Gastroesophageal sphincter (tissue), 4 donors: Measurements from ENCODE around the gene PYGM. TPM values are rescaled to one million over a fixed set of nuclear protein-coding genes. Genes with fewer than 3 reads are reported as not detected.

Experiments used
- ATAC-seq: fragments of 150-250 bp; one replicate; pipeline ENCODE4 v1.9.1; 2016; ENCODE audit warnings: mild to moderate bottlenecking, moderate library complexity
- H3K27ac ChIP-seq, 4 donors: fragments of 200-600 bp; sonication (generic) in 3 of 4; 1 replicate in 3 of 4; 2 replicates in 1 of 4; pipeline ENCODE4 v1.5.1; 2016 to 2019
- H3K27me3 ChIP-seq: fragments of 200-600 bp; sonication (generic); one replicate; pipeline ENCODE4 v1.5.1; 2019
- H3K36me3 ChIP-seq, 2 donors: fragments of 200-600 bp; sonication (generic); one replicate each; pipeline ENCODE4 v1.5.1; 2019; ENCODE audit warnings: control low read depth in 1 of 2
- H3K4me1 ChIP-seq, 3 donors: fragments of 200-600 bp; sonication (generic); 1 replicate in 2 of 3; 2 replicates in 1 of 3; pipeline ENCODE4 v1.5.1; 2016 to 2019; ENCODE audit warnings: control low read depth in 2 of 3
- H3K4me3 ChIP-seq, 2 donors: fragments of 200-600 bp; sonication (generic); one replicate each; pipeline ENCODE4 v1.5.1; 2019; ENCODE audit warnings: mild to moderate bottlenecking in 1 of 2, moderate library complexity in 1 of 2
- H3K9me3 ChIP-seq, 3 donors: fragments of 200-600 bp; sonication (generic); one replicate each; pipeline ENCODE4 v1.5.1; 2017 to 2019; ENCODE audit warnings: control low read depth in 2 of 3
- EP300 ChIP-seq: sonication (generic); formaldehyde crosslinking; IDR thresholded peaks from one replicate; pipeline ENCODE4 v1.6.1; 2017; ENCODE audit warnings: antibody characterized with exemption, mild to moderate bottlenecking
- POLR2A ChIP-seq, 2 donors: fragments of 450-650 bp; IDR thresholded peaks; one replicate each; pipeline ENCODE4 v1.6.1; 2017; ENCODE audit warnings: antibody characterized with exemption in 2 of 2, mild to moderate bottlenecking in 2 of 2, moderate library complexity in 1 of 2
- POLR2AphosphoS5 ChIP-seq: sonication (generic); formaldehyde crosslinking; IDR thresholded peaks from one replicate; pipeline ENCODE4 v1.6.1; 2017; ENCODE audit warnings: antibody characterized with exemption
- WGBS, 2 donors: methylation state at CpG; one replicate each; pipeline ENCODE4 v1.1.5; 2018; ENCODE audit warnings: low coverage in 1 of 2; 5-methylcytosine and 5-hydroxymethylcytosine counted together
- total RNA-seq, 4 donors: library from RNA; depleted of rRNA; stranded (reverse); fragments of >200 nt; gene quantifications; one replicate each; pipeline ENCODE4 v1.1.0, GENCODE V29; 2016
- TF ChIP-seq, protein P1 (sequence below), 4 experiments: fragments of 200-600 bp in 2 of 4; fragments of 450-650 bp in 2 of 4; sonication (generic) in 1 of 4; IDR thresholded peaks; one replicate each; pipeline ENCODE4 v1.5.1; 2017 to 2019; ENCODE audit warnings: antibody characterized with exemption in 4 of 4, mild to moderate bottlenecking in 2 of 4, moderate library complexity in 2 of 4

PYGM gene
- total RNA-seq, 4 donors from 2014 or later, result 10.5 to 55.2 (median 32.8) TPM

DNA sequence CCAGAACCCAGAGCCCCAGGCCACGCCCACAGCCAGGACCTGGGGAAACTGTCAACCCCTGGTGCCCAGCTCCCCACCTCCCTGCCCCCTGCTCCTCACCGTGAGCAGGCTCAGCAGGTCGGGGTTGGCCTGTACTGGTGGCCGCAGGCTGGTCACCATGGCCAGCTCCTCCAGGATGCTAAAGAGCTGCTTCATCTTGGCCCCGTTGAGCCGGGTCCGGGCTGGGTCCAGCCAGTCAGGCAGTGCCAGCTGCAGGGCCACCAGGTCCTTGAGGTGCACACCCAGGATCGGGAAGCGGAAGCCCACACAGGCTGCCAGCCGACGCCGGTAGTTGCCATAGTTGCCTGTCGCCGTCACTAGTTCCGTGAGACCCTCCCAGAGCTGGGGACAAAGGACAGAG is 23.1 kb downstream of the PYGM start:
- Histone ChIP-seq H3K4me3 (no peak overlapping the region), H3K27me3 (no peaks in the 10 kb centered on the region), H3K27ac (peak overlapping the region in 1 of 4 donors; percentile 18), H3K4me1 (peaks cover 0 to 12% (median 0%) of the 10 kb centered on the region in 3 donors), H3K36me3 (peaks cover 0 to 79% of the 10 kb centered on the region in 2 donors), H3K9me3 (no peaks in the 10 kb centered on the region)
- TF ChIP-seq POLR2AphosphoS5, result no peak
- TF ChIP-seq EP300, result no peak
- TF ChIP-seq, protein P1, sequence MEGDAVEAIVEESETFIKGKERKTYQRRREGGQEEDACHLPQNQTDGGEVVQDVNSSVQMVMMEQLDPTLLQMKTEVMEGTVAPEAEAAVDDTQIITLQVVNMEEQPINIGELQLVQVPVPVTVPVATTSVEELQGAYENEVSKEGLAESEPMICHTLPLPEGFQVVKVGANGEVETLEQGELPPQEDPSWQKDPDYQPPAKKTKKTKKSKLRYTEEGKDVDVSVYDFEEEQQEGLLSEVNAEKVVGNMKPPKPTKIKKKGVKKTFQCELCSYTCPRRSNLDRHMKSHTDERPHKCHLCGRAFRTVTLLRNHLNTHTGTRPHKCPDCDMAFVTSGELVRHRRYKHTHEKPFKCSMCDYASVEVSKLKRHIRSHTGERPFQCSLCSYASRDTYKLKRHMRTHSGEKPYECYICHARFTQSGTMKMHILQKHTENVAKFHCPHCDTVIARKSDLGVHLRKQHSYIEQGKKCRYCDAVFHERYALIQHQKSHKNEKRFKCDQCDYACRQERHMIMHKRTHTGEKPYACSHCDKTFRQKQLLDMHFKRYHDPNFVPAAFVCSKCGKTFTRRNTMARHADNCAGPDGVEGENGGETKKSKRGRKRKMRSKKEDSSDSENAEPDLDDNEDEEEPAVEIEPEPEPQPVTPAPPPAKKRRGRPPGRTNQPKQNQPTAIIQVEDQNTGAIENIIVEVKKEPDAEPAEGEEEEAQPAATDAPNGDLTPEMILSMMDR (IDR thresholded peaks at IDR 0.05), result no peak
- no peak for TF ChIP-seq POLR2A (IDR thresholded peaks at IDR 0.05)
- no peak for ATAC-seq
- no CpG with 5 or more reads among the region's 15 CpGs for WGBS, 2 donors

DNA sequence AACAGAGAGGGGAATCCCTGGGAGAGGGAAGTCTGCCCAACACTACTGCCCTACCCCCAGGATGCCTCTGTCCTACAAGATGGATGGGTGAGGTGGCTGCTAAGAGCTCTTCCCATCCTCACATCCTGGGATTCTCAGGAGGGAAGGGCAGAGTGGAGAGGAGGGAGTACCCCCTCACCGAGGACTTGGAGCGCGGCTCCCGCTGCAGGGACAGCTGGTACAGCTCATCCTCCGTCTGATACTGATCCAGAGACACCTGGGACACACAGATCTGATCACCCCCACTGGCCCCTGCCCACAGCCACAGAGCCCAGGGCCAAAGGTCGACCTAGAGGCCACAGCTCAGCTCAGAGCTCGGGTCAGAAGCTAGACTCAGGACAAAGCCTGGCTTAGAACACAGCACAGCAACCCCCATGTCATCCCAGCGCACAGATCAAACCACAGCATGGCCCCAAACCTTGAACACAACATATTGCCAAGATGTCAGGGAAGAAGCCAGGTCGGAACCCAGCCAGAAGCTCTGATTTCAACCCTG is 24.0 kb downstream of the PYGM start:
- Histone ChIP-seq H3K4me3 (no peak overlapping the region), H3K36me3 (peaks cover 0 to 88% of the 10 kb centered on the region in 2 donors), H3K27ac (peak overlapping the region in 2 of 4 donors; percentile 18 to 27), H3K4me1 (peaks cover 0 to 3% (median 0%) of the 10 kb centered on the region in 3 donors), H3K27me3 (no peaks in the 10 kb centered on the region), H3K9me3 (no peaks in the 10 kb centered on the region)
- TF ChIP-seq, protein P1 (IDR thresholded peaks at IDR 0.05), result no peak
- 63% methylated on average over 2 of the region's 9 CpGs; no CpG with 5 or more reads in 1 of the 2 donors for WGBS, 2 donors
- ATAC-seq, result no peak

DNA sequence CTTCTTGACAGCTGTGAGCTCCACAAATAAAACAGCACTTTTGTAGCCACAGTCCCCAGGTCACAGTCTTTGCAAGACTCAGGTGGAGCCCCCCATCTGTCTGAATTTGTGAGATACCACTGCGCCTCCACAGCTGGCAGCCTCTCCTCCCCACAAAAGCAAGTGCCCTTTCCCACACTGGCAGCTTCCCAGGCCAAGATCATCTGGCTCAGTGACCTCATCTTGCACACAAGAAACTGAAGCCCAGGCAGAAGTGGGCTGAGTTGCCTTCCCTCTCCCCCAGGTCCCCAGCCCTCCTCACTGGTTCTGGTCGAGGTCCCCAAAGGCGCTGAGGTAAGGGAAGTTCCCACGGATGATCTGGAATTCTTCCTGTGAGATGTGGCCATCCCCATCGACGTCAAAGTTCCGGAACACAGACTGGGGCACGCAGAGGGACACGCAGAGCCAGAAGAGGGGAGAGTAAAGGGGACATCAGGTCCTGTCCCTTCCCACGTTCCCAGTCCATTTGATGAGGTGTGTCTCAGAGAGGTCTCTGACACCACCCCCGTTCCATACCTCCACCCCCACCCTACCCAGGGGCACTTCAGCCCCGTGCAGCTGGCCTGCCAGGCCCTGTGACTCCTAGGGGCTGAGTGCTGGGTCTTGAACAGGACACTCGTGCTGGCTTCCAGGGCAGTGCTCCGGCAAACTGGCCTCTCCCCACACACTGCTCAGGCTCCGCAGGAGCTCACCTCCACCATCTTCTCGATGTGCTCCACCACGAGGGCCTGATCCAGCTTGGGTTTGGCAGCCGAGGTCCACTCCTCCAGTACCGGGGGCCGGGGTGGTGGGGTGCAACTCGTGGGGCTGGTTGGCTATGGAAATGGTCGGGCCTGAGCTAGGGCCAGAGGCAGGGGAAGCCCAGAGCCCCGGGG is 24.7 kb downstream of the PYGM start:
- ATAC-seq, result no peak
- Histone ChIP-seq H3K4me3 (no peak overlapping the region), H3K36me3 (peaks cover 0 to 91% of the 10 kb centered on the region in 2 donors), H3K27me3 (no peaks in the 10 kb centered on the region), H3K27ac (no peak overlapping the region), H3K4me1 (peaks cover 0 to under 1% (median 0%) of the 10 kb centered on the region in 3 donors), H3K9me3 (no peaks in the 10 kb centered on the region)
- 0 to 48% methylated on average over 2 to 3 of the region's 23 CpGs for WGBS, 2 donors
- no peak for TF ChIP-seq EP300
- TF ChIP-seq POLR2AphosphoS5, result no peak
- TF ChIP-seq POLR2A (IDR thresholded peaks at IDR 0.05), result no peak
- TF ChIP-seq, protein P1 (IDR thresholded peaks at IDR 0.05), result no peak

DNA sequence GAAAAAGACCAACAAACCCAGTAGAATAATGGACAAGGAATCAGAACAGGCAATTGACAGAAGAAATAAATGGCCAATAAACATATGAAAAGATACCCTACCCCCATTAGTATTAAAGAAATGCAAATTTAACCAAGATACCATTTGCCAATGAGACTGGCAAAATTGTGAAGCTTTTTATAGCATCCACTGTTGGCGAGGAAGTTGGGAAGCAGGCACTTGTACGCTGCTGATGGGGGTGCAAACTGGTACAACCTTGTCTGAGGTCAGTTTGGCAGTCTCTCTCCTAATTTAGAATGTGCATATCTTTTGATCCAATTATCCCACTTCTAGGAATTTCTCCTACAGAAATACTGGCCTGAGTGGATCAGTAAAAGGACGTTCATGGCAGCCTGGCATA is 28.2 kb downstream of the PYGM start:
- Histone ChIP-seq H3K27ac (no peak overlapping the region), H3K4me3 (no peak overlapping the region), H3K4me1 (peaks cover 0 to 5% (median 0%) of the 10 kb centered on the region in 3 donors), H3K27me3 (no peaks in the 10 kb centered on the region), H3K9me3 (no peaks in the 10 kb centered on the region), H3K36me3 (peaks cover 0 to 91% of the 10 kb centered on the region in 2 donors)
- no peak for ATAC-seq
- no peak for TF ChIP-seq POLR2A (IDR thresholded peaks at IDR 0.05)
- no peak for TF ChIP-seq EP300
- 91 to 93% methylated on average over 3 of the region's 3 CpGs for WGBS, 2 donors

DNA sequence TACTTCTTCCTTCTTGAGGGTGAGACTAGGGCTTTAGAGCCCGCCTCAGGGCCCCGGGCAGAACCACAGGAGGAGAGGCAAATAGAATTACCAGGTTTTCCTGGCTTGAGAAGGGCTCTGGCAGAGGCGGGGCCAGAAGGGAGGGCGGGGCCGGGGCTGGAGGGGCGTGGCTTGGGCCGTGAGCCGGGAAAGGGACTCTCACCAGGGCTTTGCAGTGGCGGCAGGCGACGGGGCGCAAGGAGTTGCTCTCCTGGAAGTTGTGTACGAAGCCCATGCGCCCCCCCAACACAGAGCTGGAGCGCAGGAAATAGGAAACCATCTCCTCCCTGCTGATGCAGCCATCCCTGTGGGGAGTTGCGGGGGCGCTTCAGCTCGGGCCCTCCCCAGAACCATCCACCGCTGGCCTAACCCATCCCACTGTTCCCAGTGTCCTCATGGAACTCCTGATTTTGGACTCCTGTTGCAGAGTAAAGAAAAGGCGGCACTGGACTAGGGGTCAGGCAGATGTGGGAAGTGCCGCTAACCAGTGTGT is 29.9 kb downstream of the PYGM start:
- 33 to 39% methylated on average over 3 to 8 of the region's 21 CpGs for WGBS, 2 donors
- Histone ChIP-seq H3K4me3 (no peak overlapping the region), H3K9me3 (no peaks in the 10 kb centered on the region), H3K27me3 (no peaks in the 10 kb centered on the region), H3K27ac (no peak overlapping the region), H3K4me1 (peaks cover 0 to 5% (median 0%) of the 10 kb centered on the region in 3 donors), H3K36me3 (peaks cover 0 to 78% of the 10 kb centered on the region in 2 donors)
- ATAC-seq, result peak; percentile 53
- TF ChIP-seq POLR2AphosphoS5 (no peak), EP300 (no peak), POLR2A (IDR thresholded peaks at IDR 0.05) (no peak)
- TF ChIP-seq, protein P1 (IDR thresholded peaks at IDR 0.05), result no peak
